ENCODE measurements around the gene FUT2.

The FUT2 gene

DNA sequence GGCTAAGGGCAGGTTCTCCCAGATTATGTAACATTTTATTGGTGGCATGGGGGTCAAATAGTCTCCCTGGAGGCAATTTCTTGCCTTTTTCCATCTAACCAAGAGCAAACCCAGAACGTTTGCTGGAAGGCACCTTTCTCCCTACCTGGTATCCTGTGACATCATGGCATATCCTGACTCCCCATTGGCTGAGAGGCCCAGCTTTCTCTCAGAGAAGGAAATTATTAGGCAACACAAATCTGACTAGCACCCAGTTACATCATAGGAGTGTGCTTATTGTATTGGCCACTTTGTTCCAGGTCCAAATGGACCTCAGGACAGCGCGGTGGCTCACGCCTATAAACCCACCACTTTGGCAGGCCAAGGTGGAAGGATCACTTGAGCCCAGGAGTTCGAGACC, 36.0 kb upstream of the FUT2 start:
- Histone ChIP-seq H3K9ac (ENCODE audit: low read length in 2 of 2) (no peak overlapping the region), H3K27me3 (ENCODE audit: control insufficient read depth in 1 of 2, insufficient read depth in 2 of 2, low read length in 2 of 2) (no peaks in the 10 kb centered on the region), H3K4me3 (ENCODE audit: low read length in 2 of 2) (no peak overlapping the region), H3K9me3 (ENCODE audit: control insufficient read depth in 2 of 2, low read length in 2 of 2) (no peaks in the 10 kb centered on the region), H3K27ac (ENCODE audit: low read length) (no peak overlapping the region), H3K36me3 (ENCODE audit: control insufficient read depth in 2 of 2, insufficient read depth in 2 of 2, low read length in 2 of 2) (no peaks in the 10 kb centered on the region), H3K4me1 (ENCODE audit: control insufficient read depth, insufficient read depth, low read length) (peaks cover 5% of the 10 kb centered on the region)

DNA sequence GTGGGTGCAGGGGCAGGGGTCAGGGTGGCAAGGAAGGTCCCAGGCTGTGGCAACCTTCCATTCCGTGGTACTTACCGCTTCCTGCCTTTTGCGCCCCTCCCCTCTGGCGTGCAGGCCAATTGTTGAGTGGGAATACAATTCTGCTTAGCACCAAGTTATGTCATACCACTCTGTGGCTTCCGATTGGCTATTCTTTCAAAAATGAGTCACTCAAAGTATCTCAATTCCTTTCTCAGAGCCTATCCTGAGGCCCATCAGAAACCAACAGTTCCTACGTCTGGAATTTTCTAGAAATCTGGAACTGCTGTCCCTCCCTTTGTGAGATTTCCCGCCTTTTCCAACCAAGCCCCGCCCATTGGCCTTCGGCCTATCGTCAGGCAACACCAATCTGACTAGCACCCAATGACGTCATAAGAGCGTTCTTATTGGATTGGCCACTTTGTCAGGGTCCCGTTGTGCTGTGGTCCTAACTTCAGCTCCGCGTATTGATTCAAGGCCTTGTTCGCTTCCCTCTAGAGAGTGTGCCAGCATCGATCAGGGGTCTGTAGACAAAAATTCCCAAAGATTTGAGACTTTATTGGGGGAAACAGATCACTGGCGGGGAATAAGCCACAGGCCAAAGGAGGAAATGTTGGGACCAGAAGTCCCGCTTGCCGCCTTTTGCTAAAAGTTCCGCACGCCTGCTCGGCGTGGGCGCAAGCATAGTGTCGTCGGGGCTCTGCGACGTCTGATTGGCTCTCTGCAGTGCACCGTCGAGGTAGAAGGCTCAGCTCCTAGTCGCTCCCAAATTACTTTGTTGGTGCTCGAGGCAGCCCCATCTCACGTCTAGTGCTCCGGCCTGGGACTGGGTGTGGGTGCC, 34.7 kb upstream of the FUT2 start:
- Histone ChIP-seq H3K4me3 (ENCODE audit: low read length in 2 of 2) (peak overlapping the region in 1 of 2 donors; percentile 44), H3K27ac (ENCODE audit: low read length) (peak overlapping the region; percentile 46), H3K9ac (ENCODE audit: low read length in 2 of 2) (no peak overlapping the region)

DNA sequence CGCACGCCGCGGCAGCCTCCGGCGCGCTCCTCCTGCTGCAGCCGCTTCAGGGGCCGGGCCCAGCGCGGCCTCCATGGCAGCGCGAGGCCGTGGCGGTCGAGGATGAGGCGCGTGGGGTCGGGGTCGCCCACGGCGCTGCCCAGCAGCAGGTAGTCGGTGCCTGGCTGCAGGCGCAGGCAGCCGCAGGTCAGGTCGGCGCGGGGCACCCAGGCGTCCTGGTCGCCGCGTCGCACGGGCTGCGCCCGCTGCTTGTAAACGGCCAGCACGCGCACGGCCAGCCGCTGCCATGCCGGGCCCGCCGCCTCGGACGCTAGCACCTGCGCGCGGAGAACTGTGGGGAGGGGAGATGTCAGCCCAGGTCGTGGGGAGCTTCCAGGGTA, 34.1 kb upstream of the FUT2 start:
- Histone ChIP-seq H3K36me3 (ENCODE audit: control insufficient read depth in 2 of 2, insufficient read depth in 2 of 2, low read length in 2 of 2) (no peaks in the 10 kb centered on the region), H3K27me3 (ENCODE audit: control insufficient read depth in 1 of 2, insufficient read depth in 2 of 2, low read length in 2 of 2) (no peaks in the 10 kb centered on the region), H3K27ac (ENCODE audit: low read length) (no peak overlapping the region), H3K4me1 (ENCODE audit: control insufficient read depth, insufficient read depth, low read length) (peaks cover 5% of the 10 kb centered on the region), H3K9ac (ENCODE audit: low read length in 2 of 2) (no peak overlapping the region), H3K9me3 (ENCODE audit: control insufficient read depth in 2 of 2, low read length in 2 of 2) (no peaks in the 10 kb centered on the region), H3K4me3 (ENCODE audit: low read length in 2 of 2) (no peak overlapping the region)

More for the DNA sequence above, 34.7 kb upstream of the FUT2 start:
- Histone ChIP-seq H3K27me3 (ENCODE audit: control insufficient read depth in 1 of 2, insufficient read depth in 2 of 2, low read length in 2 of 2) (no peaks in the 10 kb centered on the region), H3K4me1 (ENCODE audit: control insufficient read depth, insufficient read depth, low read length) (peaks cover 5% of the 10 kb centered on the region), H3K9me3 (ENCODE audit: control insufficient read depth in 2 of 2, low read length in 2 of 2) (no peaks in the 10 kb centered on the region), H3K36me3 (ENCODE audit: control insufficient read depth in 2 of 2, insufficient read depth in 2 of 2, low read length in 2 of 2) (no peaks in the 10 kb centered on the region)

DNA sequence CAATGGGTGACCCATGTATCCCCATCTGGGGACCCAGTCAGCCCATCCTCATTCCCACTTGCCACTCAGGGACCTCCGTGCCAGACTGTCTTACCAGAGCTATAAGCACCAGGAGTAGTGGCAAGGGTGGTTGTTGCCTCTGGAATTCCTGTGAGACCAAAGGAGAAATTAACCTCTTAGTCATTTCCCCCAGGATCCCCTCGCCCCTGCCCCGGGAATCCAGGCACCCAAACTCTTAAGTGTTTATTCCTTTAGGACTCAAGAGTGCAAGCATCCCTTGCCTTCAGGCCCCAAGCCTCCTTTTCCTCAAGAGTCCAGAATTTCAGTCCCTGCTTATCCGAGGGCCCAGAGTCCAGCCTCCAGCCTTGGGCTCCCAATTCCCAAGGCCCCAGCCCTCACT, 32.1 kb upstream of the FUT2 start:
- no peaks in the 10 kb centered on the region for H3K9me3 ChIP-seq (ENCODE audit: control insufficient read depth in 2 of 2, low read length in 2 of 2)
- no peaks in the 10 kb centered on the region for H3K27me3 ChIP-seq (ENCODE audit: control insufficient read depth in 1 of 2, insufficient read depth in 2 of 2, low read length in 2 of 2)
- H3K9ac ChIP-seq (ENCODE audit: low read length in 2 of 2): no peak overlapping the region
- H3K4me1 ChIP-seq (ENCODE audit: control insufficient read depth, insufficient read depth, low read length): peaks cover 5% of the 10 kb centered on the region
- H3K36me3 ChIP-seq (ENCODE audit: control insufficient read depth in 2 of 2, insufficient read depth in 2 of 2, low read length in 2 of 2): no peaks in the 10 kb centered on the region
- no peak overlapping the region for H3K4me3 ChIP-seq (ENCODE audit: low read length in 2 of 2)
- H3K27ac ChIP-seq (ENCODE audit: low read length): no peak overlapping the region

DNA sequence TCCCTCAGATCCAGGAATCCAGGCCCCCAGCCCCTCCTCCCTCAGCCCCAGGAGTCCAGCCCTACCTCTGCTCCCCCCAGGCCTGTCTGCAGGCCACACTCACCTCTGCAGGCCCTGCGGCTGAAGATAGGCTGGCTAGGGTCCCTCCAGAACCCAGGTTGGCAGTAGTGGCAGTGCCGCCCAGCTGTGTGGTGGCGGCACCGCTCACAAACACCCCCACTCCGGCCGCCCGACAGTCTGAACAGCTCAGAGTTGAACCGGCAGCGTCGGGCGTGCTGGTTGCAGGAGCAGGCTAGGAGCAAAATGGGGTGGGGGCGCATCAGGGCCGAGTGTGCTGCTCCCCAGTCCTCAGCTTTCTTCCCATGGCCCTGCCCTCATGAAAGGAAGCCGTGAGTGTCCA, 31.3 kb upstream of the FUT2 start:
- H3K4me3 ChIP-seq (ENCODE audit: low read length in 2 of 2): no peak overlapping the region
- peaks cover 5% of the 10 kb centered on the region for H3K4me1 ChIP-seq (ENCODE audit: control insufficient read depth, insufficient read depth, low read length)
- no peaks in the 10 kb centered on the region for H3K9me3 ChIP-seq (ENCODE audit: control insufficient read depth in 2 of 2, low read length in 2 of 2)
- H3K36me3 ChIP-seq (ENCODE audit: control insufficient read depth in 2 of 2, insufficient read depth in 2 of 2, low read length in 2 of 2): no peaks in the 10 kb centered on the region
- H3K9ac ChIP-seq (ENCODE audit: low read length in 2 of 2): no peak overlapping the region
- no peaks in the 10 kb centered on the region for H3K27me3 ChIP-seq (ENCODE audit: control insufficient read depth in 1 of 2, insufficient read depth in 2 of 2, low read length in 2 of 2)
- no peak overlapping the region for H3K27ac ChIP-seq (ENCODE audit: low read length)

DNA sequence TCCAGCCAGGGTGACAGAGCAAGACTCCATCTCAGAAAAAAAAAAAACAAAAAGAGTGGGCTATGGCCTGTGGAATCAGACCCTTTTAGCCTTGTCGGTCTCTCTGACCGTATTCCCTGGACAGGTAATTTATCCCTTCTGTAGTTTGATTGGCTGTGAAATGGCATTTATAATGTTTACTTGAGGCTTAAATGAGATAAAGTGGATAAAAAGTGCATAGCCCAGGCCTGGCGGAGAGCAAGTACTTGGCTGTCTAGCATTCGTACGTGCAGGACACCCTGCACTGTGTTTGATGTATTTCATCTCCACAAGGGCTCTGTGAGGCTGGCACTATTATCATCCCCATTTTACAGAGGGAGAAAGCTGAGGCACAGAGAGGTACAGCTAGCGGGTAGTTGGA, 30.0 kb upstream of the FUT2 start:
- Histone ChIP-seq H3K27ac (ENCODE audit: low read length) (no peak overlapping the region), H3K9me3 (ENCODE audit: control insufficient read depth in 2 of 2, low read length in 2 of 2) (no peaks in the 10 kb centered on the region), H3K4me3 (ENCODE audit: low read length in 2 of 2) (no peak overlapping the region), H3K9ac (ENCODE audit: low read length in 2 of 2) (no peak overlapping the region), H3K36me3 (ENCODE audit: control insufficient read depth in 2 of 2, insufficient read depth in 2 of 2, low read length in 2 of 2) (no peaks in the 10 kb centered on the region), H3K27me3 (ENCODE audit: control insufficient read depth in 1 of 2, insufficient read depth in 2 of 2, low read length in 2 of 2) (no peaks in the 10 kb centered on the region), H3K4me1 (ENCODE audit: control insufficient read depth, insufficient read depth, low read length) (peaks cover 4% of the 10 kb centered on the region)

DNA sequence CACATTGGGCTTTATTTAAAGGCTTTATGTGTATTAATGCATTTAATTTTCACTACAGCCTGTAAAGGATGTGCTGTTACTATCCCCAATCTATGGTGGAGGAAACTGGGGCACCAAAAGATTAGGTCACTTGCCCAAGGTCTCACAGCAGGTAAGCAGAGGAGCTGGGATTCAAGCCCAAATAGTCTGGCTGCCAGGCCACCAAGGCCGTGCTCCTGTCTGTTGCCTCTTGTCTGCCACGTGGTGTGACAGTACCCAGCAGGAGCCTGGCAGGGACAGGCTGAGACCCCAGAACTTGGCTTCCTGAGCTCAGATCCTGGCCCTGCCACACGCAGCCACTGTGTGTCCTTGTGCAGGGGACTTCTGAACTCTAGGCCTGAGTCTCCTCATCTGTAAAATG, 27.4 kb upstream of the FUT2 start:
- no peak overlapping the region for H3K4me3 ChIP-seq (ENCODE audit: low read length in 2 of 2)
- H3K9me3 ChIP-seq (ENCODE audit: control insufficient read depth in 2 of 2, low read length in 2 of 2): no peaks in the 10 kb centered on the region
- no peak overlapping the region for H3K9ac ChIP-seq (ENCODE audit: low read length in 2 of 2)
- no peak overlapping the region for H3K27ac ChIP-seq (ENCODE audit: low read length)
- H3K4me1 ChIP-seq (ENCODE audit: control insufficient read depth, insufficient read depth, low read length): no peaks in the 10 kb centered on the region
- H3K27me3 ChIP-seq (ENCODE audit: control insufficient read depth in 1 of 2, insufficient read depth in 2 of 2, low read length in 2 of 2): no peaks in the 10 kb centered on the region
- H3K36me3 ChIP-seq (ENCODE audit: control insufficient read depth in 2 of 2, insufficient read depth in 2 of 2, low read length in 2 of 2): no peaks in the 10 kb centered on the region

DNA sequence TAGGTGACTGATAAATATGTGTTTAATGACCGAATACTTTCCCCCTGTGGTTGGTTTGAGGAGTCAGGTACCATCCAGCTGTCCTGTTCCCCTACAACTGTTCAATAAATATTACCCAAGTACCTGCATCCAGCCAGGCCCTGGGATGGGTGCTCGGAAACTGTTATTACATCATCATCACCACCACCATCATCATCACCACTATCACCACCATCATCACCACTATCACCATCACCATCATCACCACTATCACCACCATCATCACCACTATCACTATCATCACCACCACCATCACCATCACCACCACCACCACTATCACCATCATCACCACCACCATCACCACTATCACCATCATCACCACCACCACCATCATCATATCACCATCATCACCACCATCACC, 27.0 kb upstream of the FUT2 start:
- Histone ChIP-seq H3K36me3 (ENCODE audit: control insufficient read depth in 2 of 2, insufficient read depth in 2 of 2, low read length in 2 of 2) (no peaks in the 10 kb centered on the region), H3K4me1 (ENCODE audit: control insufficient read depth, insufficient read depth, low read length) (no peaks in the 10 kb centered on the region), H3K27me3 (ENCODE audit: control insufficient read depth in 1 of 2, insufficient read depth in 2 of 2, low read length in 2 of 2) (no peaks in the 10 kb centered on the region), H3K9ac (ENCODE audit: low read length in 2 of 2) (no peak overlapping the region), H3K27ac (ENCODE audit: low read length) (no peak overlapping the region), H3K4me3 (ENCODE audit: low read length in 2 of 2) (no peak overlapping the region), H3K9me3 (ENCODE audit: control insufficient read depth in 2 of 2, low read length in 2 of 2) (no peaks in the 10 kb centered on the region)

DNA sequence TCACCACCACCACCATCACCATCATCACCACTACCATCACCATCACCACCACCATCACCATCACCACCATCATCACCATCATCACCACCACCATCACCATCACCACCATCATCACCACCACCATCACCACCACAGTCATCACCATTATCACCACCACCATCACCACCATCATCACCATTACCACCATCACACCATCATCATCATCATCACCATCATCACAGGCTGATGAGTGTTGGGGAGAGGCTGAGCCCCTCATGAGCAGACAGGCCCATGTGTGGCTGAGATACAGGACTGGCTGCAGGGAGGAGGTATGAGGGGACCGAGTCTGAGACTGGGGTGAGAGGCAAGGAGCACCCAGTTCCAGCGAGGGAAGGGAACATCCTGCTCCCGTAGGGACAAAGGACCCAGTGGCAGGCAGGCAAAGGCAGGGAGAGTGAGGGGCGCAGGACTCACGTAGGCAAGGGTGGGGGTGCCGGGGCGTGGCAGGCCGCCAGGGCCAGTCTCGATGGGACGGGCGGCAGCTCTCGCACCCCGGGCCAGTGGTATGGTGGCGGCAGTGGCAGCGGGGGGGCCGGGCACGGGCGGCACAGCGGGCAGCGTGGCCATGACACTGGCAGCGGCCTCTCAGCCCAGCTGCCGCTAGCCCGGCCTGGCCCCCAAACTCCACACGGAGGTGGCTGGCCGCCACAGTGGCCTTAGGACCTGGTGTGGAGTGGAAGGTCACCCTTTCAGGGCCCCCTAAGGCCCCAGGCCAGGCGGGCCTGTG, 25.7 kb upstream of the FUT2 start:
- peaks cover 4% of the 10 kb centered on the region for H3K4me1 ChIP-seq (ENCODE audit: control insufficient read depth, insufficient read depth, low read length)
- no peaks in the 10 kb centered on the region for H3K36me3 ChIP-seq (ENCODE audit: control insufficient read depth in 2 of 2, insufficient read depth in 2 of 2, low read length in 2 of 2)
- no peak overlapping the region for H3K9ac ChIP-seq (ENCODE audit: low read length in 2 of 2)
- no peak overlapping the region for H3K4me3 ChIP-seq (ENCODE audit: low read length in 2 of 2)
- no peak overlapping the region for H3K27ac ChIP-seq (ENCODE audit: low read length)
- no peaks in the 10 kb centered on the region for H3K27me3 ChIP-seq (ENCODE audit: control insufficient read depth in 1 of 2, insufficient read depth in 2 of 2, low read length in 2 of 2)
- H3K9me3 ChIP-seq (ENCODE audit: control insufficient read depth in 2 of 2, low read length in 2 of 2): no peaks in the 10 kb centered on the region

DNA sequence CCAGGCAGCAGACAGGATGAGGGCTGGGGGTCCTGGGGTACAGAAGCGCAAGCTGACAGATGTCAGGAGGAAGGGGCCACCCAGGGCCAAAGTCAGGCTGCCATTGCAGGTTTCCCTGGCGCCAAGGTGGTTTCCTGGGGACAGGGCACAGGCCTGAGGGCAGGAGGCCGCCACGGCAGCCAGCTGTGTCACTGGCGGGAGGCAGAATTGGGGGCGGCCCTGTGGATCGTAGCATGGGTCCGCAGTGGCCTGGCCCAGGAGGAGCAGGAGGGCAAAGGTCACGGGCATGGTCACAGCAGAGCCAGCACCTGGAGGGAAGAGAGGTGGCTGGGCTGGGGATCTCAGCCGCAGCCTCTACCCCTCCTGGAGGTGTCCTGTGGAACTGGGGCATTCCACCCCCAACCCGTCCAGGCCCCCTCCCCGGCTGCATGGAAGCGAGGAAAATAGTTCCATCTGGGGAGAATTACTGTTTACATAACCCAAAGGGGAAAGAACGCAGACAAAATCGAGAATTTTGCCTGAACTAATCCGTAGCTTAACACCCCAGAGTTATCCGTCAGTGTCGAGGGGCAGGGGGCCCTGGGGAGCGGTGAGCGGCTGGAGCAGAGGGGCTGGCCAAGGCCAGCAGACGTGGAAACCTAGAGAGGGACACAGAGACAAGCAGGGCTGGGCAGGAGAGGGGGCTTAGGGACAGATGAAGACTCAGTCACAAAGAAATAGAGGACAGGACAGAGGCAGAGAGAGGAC, 24.9 kb upstream of the FUT2 start:
- no peak overlapping the region for H3K4me3 ChIP-seq (ENCODE audit: low read length in 2 of 2)
- H3K9me3 ChIP-seq (ENCODE audit: control insufficient read depth in 2 of 2, low read length in 2 of 2): no peaks in the 10 kb centered on the region
- no peak overlapping the region for H3K9ac ChIP-seq (ENCODE audit: low read length in 2 of 2)
- no peak overlapping the region for H3K27ac ChIP-seq (ENCODE audit: low read length)
- no peaks in the 10 kb centered on the region for H3K27me3 ChIP-seq (ENCODE audit: control insufficient read depth in 1 of 2, insufficient read depth in 2 of 2, low read length in 2 of 2)
- H3K4me1 ChIP-seq (ENCODE audit: control insufficient read depth, insufficient read depth, low read length): peaks cover 12% of the 10 kb centered on the region
- H3K36me3 ChIP-seq (ENCODE audit: control insufficient read depth in 2 of 2, insufficient read depth in 2 of 2, low read length in 2 of 2): no peaks in the 10 kb centered on the region

Measured in stomach smooth muscle (tissue), 2 donors.